Measurements from ENCODE around the gene ATP6AP2.
"Not testable (repeated sequence)": the region's sequence is repeated elsewhere in the genome, so short reads cannot be mapped to it uniquely, and the experiment has no call there.

ATP6AP2 gene

DNA sequence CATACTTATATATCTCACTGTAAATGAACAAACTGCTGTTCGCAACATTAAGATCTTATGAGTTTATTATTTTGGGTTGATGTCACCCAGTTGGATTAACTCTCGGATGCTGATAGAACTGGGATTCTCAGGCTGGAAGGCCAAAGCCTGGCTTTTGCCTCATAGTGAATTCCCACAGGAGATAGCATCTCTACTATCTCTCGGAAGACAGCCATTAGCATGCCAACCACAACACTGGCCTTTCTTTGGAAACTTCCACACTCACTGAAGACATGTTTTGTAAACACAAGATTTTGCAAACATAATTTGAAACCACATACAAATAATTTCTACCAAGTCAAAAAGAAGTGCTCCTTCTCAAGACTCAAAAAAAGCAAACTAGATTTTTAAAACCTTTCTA, 4.5 kb upstream of the ATP6AP2 start:
- DNase-seq: no peak

DNA sequence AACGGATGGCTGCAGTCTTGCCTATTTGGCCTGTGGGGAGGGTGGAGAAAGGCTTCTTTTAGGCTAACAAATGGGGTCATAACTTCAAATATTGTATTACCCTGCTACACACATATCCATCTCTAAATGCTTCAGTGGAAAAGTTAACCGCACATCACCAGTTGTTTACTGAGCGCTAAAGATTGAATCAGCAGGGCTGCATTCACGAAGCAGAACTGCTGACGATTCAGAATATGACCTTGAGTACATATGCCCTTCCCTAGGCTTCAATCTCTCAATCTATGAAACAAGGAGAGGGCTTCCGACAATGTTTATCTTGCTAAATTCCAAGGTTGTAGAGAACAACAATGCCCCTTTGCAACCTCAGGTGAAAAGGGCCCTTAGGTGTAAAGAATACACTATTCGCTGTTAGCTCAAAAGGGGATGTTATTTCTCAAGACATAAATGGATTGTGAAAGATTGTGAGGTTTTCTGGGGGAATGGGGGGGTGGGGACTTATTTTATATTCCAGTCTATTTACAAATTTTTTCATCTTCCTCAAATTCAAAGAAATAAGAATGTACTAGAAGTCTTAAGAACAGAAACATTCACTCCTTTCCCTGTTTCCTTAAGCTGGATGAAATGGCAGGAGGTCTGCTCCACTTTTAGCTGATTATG, 2.6 kb upstream of the ATP6AP2 start:
- no peak for DNase-seq

DNA sequence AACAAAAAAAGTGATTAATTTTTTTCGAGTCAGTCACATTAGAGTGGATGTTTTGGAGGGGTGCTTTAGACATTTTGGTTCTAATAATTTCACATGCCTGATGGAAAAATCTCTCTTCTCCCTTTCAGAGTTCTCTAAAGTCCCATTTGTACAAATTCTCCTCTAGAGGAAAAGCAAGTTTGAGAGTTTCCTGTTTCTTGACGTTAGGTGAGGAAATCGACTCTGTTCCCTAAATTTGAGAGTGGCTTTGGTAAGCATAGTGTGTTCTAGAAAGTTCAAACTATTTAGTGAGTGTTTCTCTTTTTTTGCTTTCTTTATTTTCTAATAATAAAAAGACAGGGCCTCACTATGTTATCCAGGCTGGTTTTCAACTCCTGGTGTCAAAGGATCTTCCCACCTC, 1.6 kb upstream of the ATP6AP2 start:
- DNase-seq: no peak

DNA sequence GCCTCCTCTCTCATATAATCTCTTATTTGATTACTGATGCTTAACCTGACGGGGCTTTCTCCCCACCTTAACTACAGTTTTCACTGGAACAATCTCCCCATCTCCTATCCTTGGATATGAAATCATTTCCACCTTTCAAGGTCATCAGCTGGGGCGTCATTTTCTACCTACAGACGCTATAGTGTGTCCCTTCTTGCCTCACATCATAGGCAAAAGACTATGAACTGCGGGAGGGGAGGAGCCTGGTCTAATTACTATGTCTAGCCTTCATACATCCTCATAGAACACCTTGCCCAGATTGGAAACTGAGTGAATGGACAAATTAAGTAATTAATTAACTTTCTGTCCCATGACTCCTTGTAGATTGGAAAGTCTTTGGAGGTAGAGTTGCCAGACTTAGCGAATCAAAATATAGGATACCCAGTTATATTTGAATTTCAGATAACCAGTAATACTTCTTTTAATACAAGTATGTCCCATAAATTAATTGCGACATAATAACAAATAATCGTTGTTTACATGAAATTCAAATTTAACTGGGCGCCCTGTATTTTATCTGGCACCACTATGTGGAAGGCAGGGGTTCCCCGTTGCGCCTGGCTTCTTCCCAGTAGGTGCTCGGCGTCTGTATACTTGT, 752 bp upstream of the ATP6AP2 start:
- peak; percentile 0 for DNase-seq

DNA sequence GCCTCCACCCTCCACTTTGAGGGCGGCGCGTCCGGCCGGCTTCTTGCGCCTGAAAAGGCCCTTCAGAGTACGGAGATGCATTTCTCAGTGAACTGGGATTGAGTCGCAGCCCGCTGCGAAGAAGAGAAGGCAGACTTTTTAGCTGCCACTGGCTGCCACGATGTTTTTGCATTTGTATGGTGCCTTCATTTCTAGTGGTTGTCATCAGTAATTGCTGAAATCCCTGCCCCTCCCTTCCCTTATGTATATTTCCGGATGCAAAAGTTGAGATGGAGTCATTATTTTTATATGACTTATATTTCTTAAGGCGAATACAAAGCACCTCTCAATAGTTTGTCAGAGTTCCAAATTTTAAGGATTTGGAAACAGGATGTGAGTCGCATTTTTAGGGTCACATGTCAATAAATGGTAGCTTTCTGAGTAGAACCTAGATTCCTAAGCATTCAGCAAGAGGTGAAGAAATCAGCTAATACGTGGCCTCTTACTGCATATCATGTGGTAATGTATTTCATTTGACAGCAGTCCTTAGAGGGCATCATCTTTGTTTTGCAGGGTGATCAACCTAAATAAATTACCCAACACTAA, 658 bp downstream of the ATP6AP2 start:
- DNase-seq: no peak

DNA sequence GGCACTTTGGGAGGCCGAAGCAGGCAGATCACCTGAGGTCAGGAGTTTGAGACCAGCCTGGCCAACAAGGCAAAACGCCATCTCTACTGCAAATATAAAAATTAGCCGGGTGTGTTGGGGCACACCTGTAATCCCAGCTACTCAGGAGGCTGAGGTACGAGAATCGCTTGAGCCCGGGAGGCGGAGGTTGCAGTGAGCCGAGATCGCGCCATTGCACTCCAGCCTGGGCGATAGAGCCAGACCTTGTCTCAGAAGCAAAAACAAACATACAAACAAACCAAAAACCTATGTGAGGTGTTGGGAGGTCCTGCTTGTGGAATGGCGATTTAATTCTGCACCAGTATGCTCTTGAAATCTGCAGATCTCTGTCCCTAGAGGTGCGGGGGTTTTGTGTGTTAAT, 1.4 kb downstream of the ATP6AP2 start:
- DNase-seq: not testable (repeated sequence)

DNA sequence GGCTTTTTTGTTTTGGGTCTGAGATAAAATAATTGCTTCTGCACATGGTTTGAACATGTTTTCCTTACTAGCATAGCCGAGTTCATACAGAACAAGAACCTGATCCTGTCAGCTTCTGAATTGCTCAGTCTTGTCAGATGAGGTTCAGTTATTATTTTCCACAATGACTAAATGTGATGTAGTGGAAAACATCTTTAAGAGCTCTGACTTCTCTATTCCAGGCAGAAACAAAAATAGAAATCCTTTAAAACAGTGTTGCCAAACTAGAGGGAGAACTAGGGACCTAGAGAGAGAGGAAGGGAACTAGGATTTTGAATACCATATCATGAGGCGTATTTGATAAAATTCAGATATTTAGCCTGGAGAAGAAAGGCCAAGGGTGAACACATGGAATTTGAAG, 2.0 kb downstream of the ATP6AP2 start:
- no peak for DNase-seq

DNA sequence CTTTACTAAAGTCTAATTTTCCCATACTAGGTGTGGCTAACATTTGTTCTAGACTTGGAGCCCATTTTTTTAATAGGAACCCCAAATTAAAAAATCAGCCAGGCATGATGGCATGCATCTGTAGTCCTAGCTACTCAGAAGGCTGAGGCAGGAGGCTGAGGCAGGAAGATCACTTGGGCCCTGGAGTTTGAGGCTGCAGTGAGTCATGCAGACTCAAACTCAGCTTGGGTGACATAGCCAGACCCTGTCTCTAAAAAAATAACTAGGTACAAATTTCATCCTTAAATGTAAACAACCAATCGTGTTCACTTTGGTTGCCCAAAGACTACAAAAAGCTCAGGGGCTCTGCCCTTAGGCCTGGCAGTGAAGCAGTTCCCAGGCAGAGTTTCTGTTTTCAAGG, 6.9 kb downstream of the ATP6AP2 start:
- not testable (repeated sequence) for DNase-seq

DNA sequence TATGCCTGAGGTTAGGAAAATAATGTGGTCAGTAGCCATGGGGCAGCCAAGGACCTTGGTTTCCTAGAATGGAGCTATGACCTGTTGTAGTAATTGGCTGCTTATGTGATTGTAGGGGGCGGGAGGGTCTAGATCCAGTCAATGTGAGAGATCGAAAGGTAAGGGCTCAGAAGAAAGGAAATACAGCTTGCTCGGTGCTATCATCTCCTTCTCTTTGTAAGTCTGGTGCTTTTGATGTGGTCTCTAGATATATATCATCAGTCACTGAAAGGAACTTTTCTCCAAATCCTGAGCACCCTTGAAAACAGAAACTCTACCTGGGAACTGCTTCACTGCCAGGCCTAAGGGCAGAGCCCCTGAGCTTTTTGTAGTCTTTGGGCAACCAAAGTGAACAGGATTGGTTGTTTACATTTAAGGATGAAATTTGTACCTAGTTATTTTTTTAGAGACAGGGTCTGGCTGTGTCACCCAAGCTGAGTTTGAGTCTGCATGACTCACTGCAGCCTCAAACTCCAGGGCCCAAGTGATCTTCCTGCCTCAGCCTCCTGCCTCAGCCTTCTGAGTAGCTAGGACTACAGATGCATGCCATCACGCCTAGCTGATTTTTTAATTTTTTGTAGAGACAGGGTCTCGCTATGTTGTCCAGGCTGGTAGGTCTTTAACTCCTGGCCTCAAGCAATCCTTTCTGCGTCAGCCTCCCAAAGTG, 9.0 kb downstream of the ATP6AP2 start:
- not testable (repeated sequence) for DNase-seq

DNA sequence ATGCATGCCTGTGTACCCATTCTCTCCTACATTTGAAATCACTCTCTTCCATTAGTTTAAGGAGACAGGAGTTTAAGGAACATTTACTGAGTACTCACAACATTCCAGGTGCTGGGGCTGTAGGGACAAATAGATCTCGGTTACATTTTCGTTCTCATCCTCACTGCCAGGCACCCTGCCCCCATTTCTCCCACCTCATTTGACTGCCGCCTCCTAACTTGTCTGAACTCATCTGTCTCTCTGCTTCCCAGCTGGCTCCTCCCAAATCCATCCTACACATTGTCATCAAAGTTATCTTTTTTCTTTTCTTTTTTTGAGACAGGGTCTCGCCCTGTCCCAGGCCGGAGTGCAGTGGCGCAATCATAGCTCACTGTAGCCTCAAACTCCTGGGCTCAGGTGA, 22.7 kb downstream of the ATP6AP2 start:
- DNase-seq: no peak

DNA sequence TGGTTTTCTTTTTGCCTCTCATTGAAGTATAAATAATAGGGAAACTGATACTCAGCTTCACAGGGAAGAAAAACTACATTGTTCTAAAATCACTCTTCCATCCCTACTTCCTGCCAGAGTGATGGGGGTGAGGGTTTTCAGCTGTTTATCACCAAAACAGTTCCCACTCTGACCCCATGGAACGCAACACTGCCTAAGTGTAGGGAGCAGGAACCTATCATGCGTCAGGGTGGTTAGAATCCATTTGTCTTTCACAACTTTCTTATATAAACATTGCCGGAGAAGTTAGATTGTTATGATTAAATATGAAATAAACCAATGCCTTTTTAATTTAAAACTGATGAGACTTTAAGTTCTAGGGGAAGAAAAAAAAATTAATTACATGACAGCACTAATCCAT, 26.6 kb downstream of the ATP6AP2 start:
- no peak for DNase-seq

DNA sequence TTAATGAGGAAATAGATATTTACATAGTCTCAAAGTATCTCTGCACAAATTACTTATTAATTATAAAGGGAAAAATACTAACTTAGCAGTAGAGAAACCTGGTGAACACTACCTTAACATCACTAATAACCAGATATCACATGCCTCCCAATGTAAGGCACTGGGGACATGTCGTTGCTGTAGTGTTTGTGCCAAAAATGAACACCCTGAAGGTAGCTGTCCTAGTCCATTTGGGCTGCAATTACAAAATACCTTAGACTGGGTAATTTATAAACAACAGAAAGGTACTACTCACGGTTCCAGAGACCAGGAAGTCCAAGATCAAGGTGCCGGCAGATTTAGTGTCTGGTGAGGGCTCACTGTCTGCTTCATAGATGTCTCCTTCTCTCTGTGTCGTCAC, 31.7 kb downstream of the ATP6AP2 start:
- no peak for DNase-seq

DNA sequence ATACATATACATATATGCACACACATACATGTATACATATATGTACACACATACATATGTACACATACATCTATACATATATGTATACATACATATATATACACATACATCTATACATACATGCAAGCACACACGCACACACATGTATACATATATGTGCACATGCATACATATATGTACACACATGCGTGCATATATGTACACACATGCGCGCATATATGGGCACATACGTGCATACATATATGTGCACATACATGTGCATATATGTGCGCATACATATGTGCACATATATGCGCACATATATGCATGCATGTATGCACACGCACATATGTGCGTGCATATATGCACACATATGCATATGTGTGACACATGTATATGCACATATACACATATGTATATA, 35.2 kb downstream of the ATP6AP2 start:
- no peak for DNase-seq

DNA sequence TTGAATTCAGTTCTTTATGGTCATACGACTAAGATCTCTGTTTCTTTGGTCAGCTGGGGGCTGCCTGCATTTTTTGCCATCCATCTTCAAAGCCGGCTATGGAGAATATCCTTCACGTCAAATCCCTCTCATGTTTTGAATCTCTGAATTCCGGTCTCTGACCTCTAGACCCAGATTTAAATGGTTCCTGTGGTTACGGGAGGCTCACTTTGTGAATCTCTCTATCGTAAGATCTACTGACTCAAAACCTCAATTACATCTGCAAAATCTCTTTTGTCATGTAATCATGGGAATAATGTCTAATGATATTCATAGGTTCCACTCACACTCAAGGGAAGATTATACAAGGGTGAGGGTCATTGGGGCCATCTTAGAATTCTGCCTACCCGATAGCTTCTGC, 36.8 kb downstream of the ATP6AP2 start:
- no peak for DNase-seq

DNA sequence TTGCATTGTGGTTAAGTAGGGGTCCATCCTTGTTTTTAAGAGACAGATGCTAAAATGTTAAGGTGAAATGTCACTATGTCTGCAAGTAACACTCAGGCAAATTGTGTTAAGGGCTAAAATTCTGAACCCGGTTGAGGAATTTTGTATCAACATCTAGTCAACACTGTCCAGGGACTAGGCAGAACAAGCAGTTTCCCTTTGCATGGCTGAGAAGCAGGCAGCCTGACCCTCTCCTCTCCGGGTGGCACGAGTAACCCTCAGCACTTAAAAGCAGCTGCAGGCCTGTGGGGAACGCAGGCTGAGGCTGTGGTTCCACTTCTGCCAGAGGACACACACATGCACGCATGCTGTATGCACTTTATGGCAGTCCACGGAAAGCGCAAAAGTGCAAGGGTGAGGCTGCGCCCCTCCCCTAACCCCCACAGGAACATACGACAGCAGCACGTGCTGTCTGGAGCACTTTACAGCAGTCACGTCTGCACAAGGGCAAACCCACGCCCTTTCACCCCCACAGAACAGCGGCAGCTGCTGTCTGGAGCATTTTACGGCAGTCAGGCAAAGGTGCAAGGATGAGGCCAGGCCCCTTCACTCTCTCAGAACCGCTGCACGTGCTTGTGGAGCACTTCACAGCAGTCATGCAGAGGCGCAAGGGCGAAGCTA, 41.8 kb downstream of the ATP6AP2 start:
- no peak for DNase-seq

DNA sequence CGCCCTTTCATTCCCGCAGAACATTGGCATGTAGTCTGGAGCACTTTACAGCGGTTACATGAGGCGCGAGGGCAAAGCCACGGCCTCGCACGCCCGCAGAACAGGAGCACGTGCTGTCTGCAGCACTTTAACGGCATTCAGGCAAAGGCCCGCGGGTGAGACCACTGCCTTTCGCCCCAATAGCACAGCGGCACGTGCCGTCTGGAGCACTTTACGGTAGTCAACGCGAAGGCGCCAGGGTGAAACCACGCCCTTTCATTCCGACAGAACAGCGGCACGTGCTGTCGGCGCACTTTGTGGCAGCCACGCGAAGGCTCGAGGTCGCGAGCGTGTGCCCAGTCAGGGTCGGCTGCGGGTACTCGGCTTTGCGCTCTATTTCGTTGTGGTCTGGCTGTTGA, 42.4 kb downstream of the ATP6AP2 start, which contains the start of gene MPC1L:
Gene MPC1L (plus strand): TSS at position 290 of the 398 bp plus-strand sequence. CDS start 138 bp downstream, outside the sequence.
- DNase-seq: no peak

DNA sequence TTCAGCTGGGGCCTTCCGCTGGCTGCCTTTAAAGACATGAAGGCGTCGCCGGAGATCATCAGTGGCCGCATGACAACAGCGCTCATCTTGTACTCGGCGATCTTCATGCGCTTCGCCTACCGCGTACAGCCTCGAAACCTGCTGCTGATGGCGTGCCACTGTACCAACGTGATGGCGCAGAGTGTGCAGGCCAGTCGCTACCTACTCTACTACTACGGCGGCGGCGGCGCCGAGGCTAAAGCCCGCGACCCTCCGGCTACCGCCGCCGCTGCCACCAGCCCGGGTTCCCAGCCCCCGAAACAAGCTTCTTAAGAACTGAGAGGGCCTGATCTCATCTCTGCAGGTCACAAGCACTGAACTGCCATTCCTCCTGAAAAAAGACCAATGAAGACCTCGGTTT, 42.9 kb downstream of the ATP6AP2 start:
- DNase-seq: no peak

DNA sequence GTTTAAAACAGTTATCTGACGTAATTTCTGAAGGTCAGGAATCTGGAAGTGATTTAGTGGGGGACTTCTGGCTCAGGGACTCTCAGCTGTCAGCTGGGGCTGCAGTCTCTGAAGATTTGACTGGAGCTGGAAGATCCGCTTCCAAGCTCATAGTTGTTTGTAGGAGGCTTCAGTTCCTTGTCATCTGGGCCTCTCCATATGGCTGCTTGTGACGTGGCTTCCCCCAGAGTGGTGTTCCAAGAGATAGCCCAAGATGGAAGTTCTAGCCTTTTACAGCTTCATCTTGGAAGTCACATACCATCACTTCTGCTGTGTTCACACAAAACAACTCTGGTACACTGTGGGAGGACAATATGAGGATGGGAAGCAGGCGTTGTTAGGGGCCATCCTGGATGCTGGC, 44.5 kb downstream of the ATP6AP2 start:
- DNase-seq: no peak

DNA sequence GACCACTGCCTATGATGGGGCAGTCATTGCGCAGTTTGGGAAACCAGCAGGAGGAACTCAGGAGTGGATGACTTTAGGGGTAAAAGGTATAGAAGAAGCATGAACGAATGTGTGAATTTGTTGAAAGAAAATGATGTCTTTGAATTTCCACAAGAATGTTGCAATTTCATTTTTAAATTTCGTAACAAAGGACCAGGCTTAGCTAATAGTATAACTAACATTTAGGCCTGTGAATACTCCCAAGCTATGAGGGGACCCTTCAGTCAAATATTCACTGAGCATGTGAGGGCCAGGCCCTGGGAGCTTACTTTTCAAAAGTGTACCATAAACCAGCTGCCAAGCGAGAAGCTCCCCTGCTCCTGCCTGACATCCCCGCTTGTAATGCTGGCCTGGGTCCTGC, 47.7 kb downstream of the ATP6AP2 start:
- DNase-seq: no peak

DNA sequence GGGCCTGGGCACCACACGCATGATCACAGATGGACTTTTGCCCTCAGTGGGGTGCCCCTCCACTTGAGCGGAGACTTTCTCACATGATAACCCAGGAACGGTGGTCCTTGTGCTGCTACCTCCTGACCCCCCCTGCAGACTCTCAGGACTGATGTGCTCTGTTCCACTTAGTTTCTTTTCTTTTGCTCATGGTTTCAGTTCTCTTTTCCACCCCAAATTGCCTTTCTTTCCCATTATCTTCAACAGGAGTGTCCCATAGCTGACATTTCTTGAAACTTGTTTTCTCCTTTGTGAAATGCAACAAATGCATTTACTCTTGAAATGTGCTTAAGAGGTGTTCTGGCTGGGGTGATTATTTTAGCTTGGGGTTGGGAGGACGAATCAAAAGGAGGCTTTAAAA, 51.4 kb downstream of the ATP6AP2 start:
- no peak for DNase-seq

DNA sequence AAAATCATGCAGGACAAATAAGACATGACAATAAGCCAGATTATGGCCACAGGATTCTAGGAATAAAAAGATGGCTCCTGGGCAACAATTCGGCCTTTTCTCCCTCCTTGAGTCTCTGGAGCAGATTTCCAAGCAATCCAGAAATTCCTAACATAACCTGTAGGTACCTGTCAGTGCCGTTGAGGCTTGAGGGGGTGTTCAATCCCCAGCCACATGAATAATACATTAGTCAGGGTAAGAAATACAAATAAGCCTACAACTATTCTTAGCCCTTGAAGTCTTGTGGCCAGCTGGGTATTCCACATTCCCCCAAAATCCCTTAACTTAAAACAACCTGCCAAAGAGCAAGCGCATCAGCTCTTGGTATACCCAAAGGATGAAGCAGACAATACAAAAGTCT, 56.9 kb downstream of the ATP6AP2 start:
- DNase-seq: no peak

DNA sequence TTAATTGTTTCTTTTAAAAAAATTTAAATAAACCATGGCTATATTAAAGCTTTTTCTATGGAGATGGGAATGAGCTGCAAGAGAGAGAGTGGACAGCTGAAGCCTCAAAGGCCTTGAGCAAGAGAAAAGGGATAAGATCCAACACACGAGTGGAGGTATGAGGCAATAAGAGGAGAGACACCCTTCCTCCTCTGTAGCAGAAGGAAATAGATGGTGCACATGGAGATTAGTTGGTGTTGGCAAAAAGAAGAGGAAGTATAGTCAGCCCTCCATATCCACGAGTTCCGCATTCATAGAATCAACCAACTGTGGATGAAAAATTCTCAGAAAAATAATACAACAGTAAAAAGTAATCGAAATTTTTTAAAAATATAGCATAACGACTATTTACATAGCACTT, 63.4 kb downstream of the ATP6AP2 start:
- no peak for DNase-seq

DNA sequence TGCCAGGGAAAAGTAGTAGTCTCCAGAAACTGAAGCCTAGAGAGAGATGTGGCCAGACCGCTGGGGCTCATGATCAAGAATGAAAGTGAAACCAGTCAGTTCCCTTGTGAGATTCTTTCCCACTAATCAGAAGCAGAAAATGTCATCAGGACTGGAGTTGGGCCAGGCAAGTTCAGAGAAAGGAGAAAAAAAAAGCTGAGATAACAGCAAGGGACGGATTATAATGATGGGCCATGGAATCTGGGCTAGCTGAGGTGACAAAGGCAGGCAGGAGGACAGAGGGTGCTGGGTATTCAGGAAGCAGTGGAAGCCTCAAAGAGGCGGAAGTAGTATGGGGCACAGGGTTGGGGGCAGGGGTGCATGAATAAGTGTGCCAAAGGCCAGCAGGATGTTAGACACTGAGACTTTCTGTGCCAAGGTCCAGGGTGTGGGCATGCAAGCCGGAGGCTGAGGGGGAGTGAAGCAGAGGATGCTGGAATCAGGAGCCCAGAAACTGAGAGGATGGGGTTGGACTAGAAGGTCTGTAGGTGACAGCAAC, 64.1 kb downstream of the ATP6AP2 start:
- DNase-seq: no peak
